ENCODE results near the gene DNTT. TPM values are rescaled to one million over a fixed set of nuclear protein-coding genes. Genes with fewer than 3 reads are reported as not detected.

DNTT gene
- total RNA-seq, 1 experiment from 2014 or later: not detected

- peak in 1 of 2 experiments; percentile 38 for DNase-seq
- Histone ChIP-seq H3K4me1 (peaks cover 11% of the 10 kb centered on the region), H3K4me3 (ENCODE audit: low read depth, low read length) (no peak overlapping the region), H3K9me3 (no peaks in the 10 kb centered on the region), H3K36me3 (ENCODE audit: control insufficient read depth, insufficient read depth, low read length) (no peaks in the 10 kb centered on the region), H3K27me3 (replicated peaks; ENCODE audit: control insufficient read depth, insufficient read depth, low read length) (no peaks in the 10 kb centered on the region)
- ChIA-PET CTCF (interaction anchor here (0.6 to 3.4 kb wide), 7 partner anchors 9 to 289 kb away, joined by 3 to 20 read pairs (median 4); partner anchors contain the start of gene TLL2), POLR2A (no interaction called here)
- TF ChIP-seq CTCF (IDR thresholded peaks at IDR 0.05; ENCODE audit: insufficient read depth in 1 of 2, low read depth in 1 of 2, low read length in 1 of 2, severe bottlenecking in 1 of 2, unreplicated experiment in 1 of 2): no peak
- intact Hi-C loops (cut with micrococcal nuclease; ENCODE audit: unreplicated experiment): no loop called here
- Mint-ChIP-seq H3K27ac (ENCODE audit: unreplicated experiment) (no peak overlapping the region), H3K4me3 (ENCODE audit: unreplicated experiment) (no peak overlapping the region), H3K9me3 (ENCODE audit: unreplicated experiment) (no peaks in the 10 kb centered on the region), H3K36me3 (ENCODE audit: insufficient read depth, unreplicated experiment) (no peaks in the 10 kb centered on the region), H3K4me1 (ENCODE audit: low read depth, unreplicated experiment) (peaks cover 16% of the 10 kb centered on the region), H3K27me3 (ENCODE audit: insufficient read depth, unreplicated experiment) (no peaks in the 10 kb centered on the region)
- BruUV-seq (replicated peaks): no TSS peak
Observed at GRCh38 chr10:96371356-96371755, 67.1 kb downstream of the DNTT start.

GRCh38 chr10:96374004-96374403 is 69.8 kb downstream of the DNTT start:
- Histone ChIP-seq H3K36me3 (ENCODE audit: control insufficient read depth, insufficient read depth, low read length) (no peaks in the 10 kb centered on the region), H3K27me3 (replicated peaks; ENCODE audit: control insufficient read depth, insufficient read depth, low read length) (no peaks in the 10 kb centered on the region), H3K9me3 (no peaks in the 10 kb centered on the region), H3K4me3 (ENCODE audit: low read depth, low read length) (no peak overlapping the region), H3K4me1 (peaks cover 5% of the 10 kb centered on the region)
- Mint-ChIP-seq H3K27ac (ENCODE audit: unreplicated experiment) (no peak overlapping the region), H3K36me3 (ENCODE audit: insufficient read depth, unreplicated experiment) (no peaks in the 10 kb centered on the region), H3K9me3 (ENCODE audit: unreplicated experiment) (no peaks in the 10 kb centered on the region), H3K4me3 (ENCODE audit: unreplicated experiment) (no peak overlapping the region), H3K27me3 (ENCODE audit: insufficient read depth, unreplicated experiment) (no peaks in the 10 kb centered on the region), H3K4me1 (ENCODE audit: low read depth, unreplicated experiment) (peaks cover 13% of the 10 kb centered on the region)
- ChIA-PET POLR2A (no interaction called here), CTCF (interaction anchor here (2.3 to 3.2 kb wide), 2 partner anchors 8 to 139 kb away, joined by 7 to 18 read pairs; partner anchors contain the start of gene TLL2)
- no TSS peak for BruUV-seq (replicated peaks)
- no peak for TF ChIP-seq CTCF (IDR thresholded peaks at IDR 0.05; ENCODE audit: insufficient read depth in 1 of 2, low read depth in 1 of 2, low read length in 1 of 2, severe bottlenecking in 1 of 2, unreplicated experiment in 1 of 2)
- no peak for DNase-seq
- intact Hi-C loops (cut with micrococcal nuclease; ENCODE audit: unreplicated experiment): loop anchor here (2.0 kb wide), 1 partner anchor 39 kb away; no protein-coding TSS in a partner anchor

- peaks cover 5% of the 10 kb centered on the region for H3K4me1 ChIP-seq
- no peaks in the 10 kb centered on the region for H3K9me3 Mint-ChIP-seq (ENCODE audit: unreplicated experiment)
- no peaks in the 10 kb centered on the region for H3K9me3 ChIP-seq
- H3K4me3 Mint-ChIP-seq (ENCODE audit: unreplicated experiment): peak overlapping the region; percentile 55
- no peaks in the 10 kb centered on the region for H3K27me3 ChIP-seq (replicated peaks; ENCODE audit: control insufficient read depth, insufficient read depth, low read length)
- DNase-seq: no peak
- no peak overlapping the region for H3K27ac Mint-ChIP-seq (ENCODE audit: unreplicated experiment)
- no peak overlapping the region for H3K4me3 ChIP-seq (ENCODE audit: low read depth, low read length)
- H3K4me1 Mint-ChIP-seq (ENCODE audit: low read depth, unreplicated experiment): peaks cover 13% of the 10 kb centered on the region
- no peaks in the 10 kb centered on the region for H3K36me3 ChIP-seq (ENCODE audit: control insufficient read depth, insufficient read depth, low read length)
- CTCF ChIA-PET: interaction anchor here (1.1 to 3.2 kb wide), 10 partner anchors 8 to 182 kb away, joined by 4 to 18 read pairs (median 4); partner anchors contain the start of gene TLL2
- POLR2A ChIA-PET: no interaction called here
- no TSS peak for BruUV-seq (replicated peaks)
- TF ChIP-seq CTCF (IDR thresholded peaks at IDR 0.05; ENCODE audit: insufficient read depth in 1 of 2, low read depth in 1 of 2, low read length in 1 of 2, severe bottlenecking in 1 of 2, unreplicated experiment in 1 of 2): no peak
- intact Hi-C loops (cut with micrococcal nuclease; ENCODE audit: unreplicated experiment): loop anchor here (2.0 kb wide), 1 partner anchor 40 kb away; no protein-coding TSS in a partner anchor
- no peaks in the 10 kb centered on the region for H3K27me3 Mint-ChIP-seq (ENCODE audit: insufficient read depth, unreplicated experiment)
- no peaks in the 10 kb centered on the region for H3K36me3 Mint-ChIP-seq (ENCODE audit: insufficient read depth, unreplicated experiment)
Observed at GRCh38 chr10:96374639-96374984, 70.4 kb downstream of the DNTT start.
